Ishikawa (cell line): ENCODE measurements around the gene MAP7D2.

Experiments
- CEBPB ChIP-seq: IDR thresholded peaks from 2 replicates; pipeline ENCODE4 v1.6.1; 2012
- CREB1 ChIP-seq: IDR thresholded peaks from 2 replicates; pipeline ENCODE4 v1.6.1; 2012; ENCODE audit warnings: low read depth
- EGR1 ChIP-seq: IDR thresholded peaks from 2 replicates; pipeline ENCODE4 v1.6.1; 2012
- EP300 ChIP-seq: IDR thresholded peaks from 2 replicates; pipeline ENCODE4 v1.6.1; 2012; ENCODE audit warnings: borderline replicate concordance
- FOXM1 ChIP-seq: IDR thresholded peaks from 2 replicates; pipeline ENCODE4 v1.6.1; 2012; ENCODE audit warnings: low read depth, borderline replicate concordance
- NFIC ChIP-seq: IDR thresholded peaks from 2 replicates; pipeline ENCODE4 v1.6.1; 2012
- RAD21 ChIP-seq: IDR thresholded peaks from 2 replicates; pipeline ENCODE4 v1.6.1; 2012; ENCODE audit warnings: low read depth
- TAF1 ChIP-seq: IDR thresholded peaks from 2 replicates; pipeline ENCODE4 v1.6.1; 2012; ENCODE audit warnings: low read depth, mild to moderate bottlenecking
- TCF12 ChIP-seq: IDR thresholded peaks from 2 replicates; pipeline ENCODE4 v1.6.1; 2012; ENCODE audit warnings: low read depth
- TEAD4 ChIP-seq: IDR thresholded peaks from 2 replicates; pipeline ENCODE4 v1.6.1; 2012
- YY1 ChIP-seq: IDR thresholded peaks from 2 replicates; pipeline ENCODE4 v1.6.1; 2012; ENCODE audit warnings: low read depth
- TF ChIP-seq, protein P1 (sequence below): IDR thresholded peaks from 2 replicates; pipeline ENCODE4 v1.6.1; 2012; ENCODE audit warnings: low read depth, mild to moderate bottlenecking
- TF ChIP-seq, protein P2 (sequence below): IDR thresholded peaks from 2 replicates; pipeline ENCODE4 v1.6.1; 2012
- TF ChIP-seq, protein P3 (sequence below): IDR thresholded peaks from 2 replicates; pipeline ENCODE4 v1.6.1; 2012

DNA sequence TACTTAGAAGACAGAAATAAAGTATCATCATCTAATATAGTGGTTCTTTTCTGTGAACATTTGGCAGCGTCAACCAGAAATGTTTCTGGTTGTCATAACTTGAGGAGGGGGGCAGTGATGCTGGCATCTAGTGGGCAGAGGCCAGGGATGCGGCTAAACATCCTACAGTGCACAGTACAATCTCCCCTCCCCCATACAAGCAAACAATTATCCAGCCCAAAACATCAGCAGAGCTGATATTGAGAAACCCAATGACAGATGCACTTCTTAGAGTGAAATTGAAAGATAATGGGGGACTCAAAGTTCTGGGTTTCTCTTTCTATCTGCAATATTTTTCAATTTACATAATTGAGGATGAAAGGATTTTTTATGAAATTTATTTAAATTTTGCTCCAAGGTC is 26.9 kb upstream of the MAP7D2 start:
- TF ChIP-seq, protein P1, sequence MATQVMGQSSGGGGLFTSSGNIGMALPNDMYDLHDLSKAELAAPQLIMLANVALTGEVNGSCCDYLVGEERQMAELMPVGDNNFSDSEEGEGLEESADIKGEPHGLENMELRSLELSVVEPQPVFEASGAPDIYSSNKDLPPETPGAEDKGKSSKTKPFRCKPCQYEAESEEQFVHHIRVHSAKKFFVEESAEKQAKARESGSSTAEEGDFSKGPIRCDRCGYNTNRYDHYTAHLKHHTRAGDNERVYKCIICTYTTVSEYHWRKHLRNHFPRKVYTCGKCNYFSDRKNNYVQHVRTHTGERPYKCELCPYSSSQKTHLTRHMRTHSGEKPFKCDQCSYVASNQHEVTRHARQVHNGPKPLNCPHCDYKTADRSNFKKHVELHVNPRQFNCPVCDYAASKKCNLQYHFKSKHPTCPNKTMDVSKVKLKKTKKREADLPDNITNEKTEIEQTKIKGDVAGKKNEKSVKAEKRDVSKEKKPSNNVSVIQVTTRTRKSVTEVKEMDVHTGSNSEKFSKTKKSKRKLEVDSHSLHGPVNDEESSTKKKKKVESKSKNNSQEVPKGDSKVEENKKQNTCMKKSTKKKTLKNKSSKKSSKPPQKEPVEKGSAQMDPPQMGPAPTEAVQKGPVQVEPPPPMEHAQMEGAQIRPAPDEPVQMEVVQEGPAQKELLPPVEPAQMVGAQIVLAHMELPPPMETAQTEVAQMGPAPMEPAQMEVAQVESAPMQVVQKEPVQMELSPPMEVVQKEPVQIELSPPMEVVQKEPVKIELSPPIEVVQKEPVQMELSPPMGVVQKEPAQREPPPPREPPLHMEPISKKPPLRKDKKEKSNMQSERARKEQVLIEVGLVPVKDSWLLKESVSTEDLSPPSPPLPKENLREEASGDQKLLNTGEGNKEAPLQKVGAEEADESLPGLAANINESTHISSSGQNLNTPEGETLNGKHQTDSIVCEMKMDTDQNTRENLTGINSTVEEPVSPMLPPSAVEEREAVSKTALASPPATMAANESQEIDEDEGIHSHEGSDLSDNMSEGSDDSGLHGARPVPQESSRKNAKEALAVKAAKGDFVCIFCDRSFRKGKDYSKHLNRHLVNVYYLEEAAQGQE, result no peak
- TF ChIP-seq RAD21, result no peak
- no peak for TF ChIP-seq EGR1
- TF ChIP-seq, protein P2, sequence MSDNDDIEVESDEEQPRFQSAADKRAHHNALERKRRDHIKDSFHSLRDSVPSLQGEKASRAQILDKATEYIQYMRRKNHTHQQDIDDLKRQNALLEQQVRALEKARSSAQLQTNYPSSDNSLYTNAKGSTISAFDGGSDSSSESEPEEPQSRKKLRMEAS, result no peak
- no peak for TF ChIP-seq CREB1
- no peak for TF ChIP-seq EP300
- TF ChIP-seq CEBPB, result no peak
- TF ChIP-seq NFIC, result no peak
- TF ChIP-seq FOXM1, result no peak
- no peak for TF ChIP-seq TEAD4
- no peak for TF ChIP-seq TAF1
- TF ChIP-seq, protein P3, sequence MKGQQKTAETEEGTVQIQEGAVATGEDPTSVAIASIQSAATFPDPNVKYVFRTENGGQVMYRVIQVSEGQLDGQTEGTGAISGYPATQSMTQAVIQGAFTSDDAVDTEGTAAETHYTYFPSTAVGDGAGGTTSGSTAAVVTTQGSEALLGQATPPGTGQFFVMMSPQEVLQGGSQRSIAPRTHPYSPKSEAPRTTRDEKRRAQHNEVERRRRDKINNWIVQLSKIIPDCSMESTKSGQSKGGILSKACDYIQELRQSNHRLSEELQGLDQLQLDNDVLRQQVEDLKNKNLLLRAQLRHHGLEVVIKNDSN, result no peak
- TF ChIP-seq YY1, result no peak
- TF ChIP-seq TCF12, result no peak
